ENCODE results near the gene HRH1.

The HRH1 gene

DNA sequence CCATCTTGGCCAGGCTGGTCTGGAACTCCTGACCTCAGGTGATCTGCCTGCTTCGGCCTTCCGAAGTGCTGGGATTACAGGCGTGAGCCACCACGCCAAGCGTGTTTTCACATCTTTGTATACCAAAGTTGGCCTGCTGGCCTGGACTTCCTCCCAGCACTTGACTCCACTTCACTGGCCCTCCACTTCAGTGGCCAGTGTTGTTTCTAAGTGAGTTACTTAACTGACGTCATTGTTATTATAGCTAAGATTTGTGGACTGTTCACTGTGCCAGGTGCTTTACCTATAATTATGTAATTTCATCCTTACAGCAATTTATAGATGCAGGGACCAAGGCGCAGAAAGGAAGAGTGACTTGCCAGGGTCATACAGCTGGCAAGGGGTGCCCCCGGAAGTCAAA, 52.0 kb downstream of the HRH1 start (continued):
- TF ChIP-seq ZNF677 (tag by site-specific recombination; IDR thresholded peaks at IDR 0.05) = no peak
- TF ChIP-seq, protein P1, sequence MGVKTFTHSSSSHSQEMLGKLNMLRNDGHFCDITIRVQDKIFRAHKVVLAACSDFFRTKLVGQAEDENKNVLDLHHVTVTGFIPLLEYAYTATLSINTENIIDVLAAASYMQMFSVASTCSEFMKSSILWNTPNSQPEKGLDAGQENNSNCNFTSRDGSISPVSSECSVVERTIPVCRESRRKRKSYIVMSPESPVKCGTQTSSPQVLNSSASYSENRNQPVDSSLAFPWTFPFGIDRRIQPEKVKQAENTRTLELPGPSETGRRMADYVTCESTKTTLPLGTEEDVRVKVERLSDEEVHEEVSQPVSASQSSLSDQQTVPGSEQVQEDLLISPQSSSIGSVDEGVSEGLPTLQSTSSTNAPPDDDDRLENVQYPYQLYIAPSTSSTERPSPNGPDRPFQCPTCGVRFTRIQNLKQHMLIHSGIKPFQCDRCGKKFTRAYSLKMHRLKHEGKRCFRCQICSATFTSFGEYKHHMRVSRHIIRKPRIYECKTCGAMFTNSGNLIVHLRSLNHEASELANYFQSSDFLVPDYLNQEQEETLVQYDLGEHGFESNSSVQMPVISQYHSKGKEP (tag by site-specific recombination; IDR thresholded peaks at IDR 0.05) = no peak

DNA sequence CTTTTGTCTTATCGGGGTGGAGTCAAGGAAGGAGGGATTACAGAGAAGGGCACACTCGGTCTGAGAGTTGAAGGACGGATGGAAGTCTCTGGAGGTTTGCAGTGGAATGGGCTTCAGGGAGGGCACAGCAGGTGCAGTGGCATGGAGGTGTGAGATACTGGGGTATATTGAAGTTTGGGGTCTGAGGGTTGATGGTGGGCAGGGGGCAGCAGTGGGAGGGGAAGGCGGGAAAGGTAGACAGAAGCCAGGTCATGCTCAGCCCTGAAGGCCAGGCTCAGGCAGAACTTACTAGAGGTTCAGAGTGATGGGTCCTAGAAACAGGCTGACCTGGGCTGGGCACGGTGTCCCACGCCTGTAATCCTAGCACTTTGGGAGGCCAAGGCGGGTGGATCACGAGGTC, 52.7 kb downstream of the HRH1 start:
- ChIA-PET CTCF (interaction anchor here (0.6 to 4.2 kb wide), 6 partner anchors 13 to 147 kb away, joined by 3 to 26 read pairs (median 6); no protein-coding TSS in a partner anchor), POLR2A (no interaction called here)
- H3K9me3 ChIP-seq (ENCODE audit: control insufficient read depth, insufficient read depth, low read depth, low read length) = no peaks in the 10 kb centered on the region
- H3K27ac ChIP-seq (ENCODE audit: extremely low read depth, low read depth, low read length) = no peak overlapping the region
- TF ChIP-seq ZNF585B (tag by site-specific recombination; IDR thresholded peaks at IDR 0.05) = no peak
- TF ChIP-seq, protein P2, sequence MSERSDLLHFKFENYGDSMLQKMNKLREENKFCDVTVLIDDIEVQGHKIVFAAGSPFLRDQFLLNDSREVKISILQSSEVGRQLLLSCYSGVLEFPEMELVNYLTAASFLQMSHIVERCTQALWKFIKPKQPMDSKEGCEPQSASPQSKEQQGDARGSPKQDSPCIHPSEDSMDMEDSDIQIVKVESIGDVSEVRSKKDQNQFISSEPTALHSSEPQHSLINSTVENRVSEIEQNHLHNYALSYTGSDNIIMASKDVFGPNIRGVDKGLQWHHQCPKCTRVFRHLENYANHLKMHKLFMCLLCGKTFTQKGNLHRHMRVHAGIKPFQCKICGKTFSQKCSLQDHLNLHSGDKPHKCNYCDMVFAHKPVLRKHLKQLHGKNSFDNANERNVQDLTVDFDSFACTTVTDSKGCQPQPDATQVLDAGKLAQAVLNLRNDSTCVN (tag by site-specific recombination; optimal IDR thresholded peaks at IDR 0.05) = no peak
- no peak for TF ChIP-seq ZNF830 (tag by site-specific recombination; IDR thresholded peaks at IDR 0.05; ENCODE audit: low read depth)
- TF ChIP-seq ZNF600 (tag by site-specific recombination; IDR thresholded peaks at IDR 0.05) = no peak
- TF ChIP-seq ZNF610 (tag by site-specific recombination; IDR thresholded peaks at IDR 0.05; ENCODE audit: borderline replicate concordance) = no peak
- H3K36me3 ChIP-seq (ENCODE audit: control insufficient read depth in 2 of 2, insufficient read depth in 1 of 2, low read length in 2 of 2) = no peaks in the 10 kb centered on the region
- no peaks in the 10 kb centered on the region for H3K4me1 ChIP-seq (ENCODE audit: control insufficient read depth, insufficient read depth, low read length)
- H3K4me3 ChIP-seq (ENCODE audit: low read depth, low read length) = no peak overlapping the region

DNA sequence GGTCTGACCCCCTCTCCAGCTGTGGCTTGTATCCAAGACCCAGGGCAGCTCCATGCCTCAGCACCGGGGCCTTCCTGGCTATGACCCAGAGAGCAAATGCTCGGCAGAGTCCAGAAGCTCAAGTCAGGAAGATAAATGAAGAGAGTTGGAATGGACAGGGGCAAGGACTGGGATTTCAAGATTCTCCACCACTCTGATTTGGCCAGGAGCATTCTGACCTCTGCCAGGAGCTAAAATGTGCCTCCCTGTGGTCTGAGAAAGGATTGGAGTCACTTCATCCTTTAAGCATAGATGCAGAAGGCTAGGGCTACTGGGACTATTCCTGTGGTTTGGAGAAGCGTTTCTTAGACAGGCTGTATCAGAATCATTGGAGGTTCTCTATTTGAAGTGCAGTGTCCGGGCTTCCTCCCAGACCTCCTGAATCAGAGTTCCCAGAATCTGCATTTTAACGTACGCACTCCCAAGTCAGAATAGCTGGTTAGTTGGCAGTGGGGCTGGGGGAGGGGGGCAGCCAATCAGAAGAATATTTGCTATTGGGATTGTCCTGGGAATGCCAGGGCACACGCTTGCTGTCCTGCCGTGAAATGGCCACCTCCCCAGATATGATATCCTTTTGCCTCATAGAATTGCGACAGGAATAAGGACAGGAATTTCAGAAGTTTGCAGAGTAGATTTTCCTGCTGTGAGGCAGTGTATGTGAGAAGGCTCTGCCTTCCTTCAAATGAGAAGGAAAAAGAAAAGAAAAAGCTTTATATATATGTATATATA, 57.4 kb downstream of the HRH1 start:
- Histone ChIP-seq H3K36me3 (ENCODE audit: control insufficient read depth in 2 of 2, insufficient read depth in 1 of 2, low read length in 2 of 2) (no peaks in the 10 kb centered on the region), H3K9me3 (ENCODE audit: control insufficient read depth, insufficient read depth, low read depth, low read length) (no peaks in the 10 kb centered on the region), H3K27ac (ENCODE audit: extremely low read depth, low read depth, low read length) (no peak overlapping the region), H3K4me3 (ENCODE audit: low read depth, low read length) (no peak overlapping the region), H3K4me1 (ENCODE audit: control insufficient read depth, insufficient read depth, low read length) (no peaks in the 10 kb centered on the region)
- CTCF ChIA-PET = interaction anchor here (1.1 to 2.4 kb wide), 3 partner anchors 25 to 151 kb away, joined by 3 to 10 read pairs (median 5); no protein-coding TSS in a partner anchor
- TF ChIP-seq BCL11B (tag by site-specific recombination; IDR thresholded peaks at IDR 0.05; ENCODE audit: low read depth) (no peak), ZBTB7A (tag by site-specific recombination; IDR thresholded peaks at IDR 0.05; ENCODE audit: low read depth) (no peak), ZNF544 (tag by site-specific recombination; IDR thresholded peaks at IDR 0.05) (no peak), ZNF23 (tag by site-specific recombination; IDR thresholded peaks at IDR 0.05; ENCODE audit: borderline replicate concordance) (no peak), ZNF211 (tag by site-specific recombination; IDR thresholded peaks at IDR 0.05; ENCODE audit: low read depth) (no peak), ZBTB21 (tag by site-specific recombination; IDR thresholded peaks at IDR 0.05) (no peak), ZNF626 (tag by site-specific recombination; IDR thresholded peaks at IDR 0.05) (no peak), ZNF10 (tag by site-specific recombination; IDR thresholded peaks at IDR 0.05) (no peak), ZNF660 (tag by site-specific recombination; IDR thresholded peaks at IDR 0.05) (no peak), PRDM1 (tag by site-specific recombination; IDR thresholded peaks at IDR 0.05) (no peak), ZNF548 (tag by site-specific recombination; IDR thresholded peaks at IDR 0.05) (no peak), ZNF184 (tag by site-specific recombination; IDR thresholded peaks at IDR 0.05) (no peak)
- TF ChIP-seq, protein P3, sequence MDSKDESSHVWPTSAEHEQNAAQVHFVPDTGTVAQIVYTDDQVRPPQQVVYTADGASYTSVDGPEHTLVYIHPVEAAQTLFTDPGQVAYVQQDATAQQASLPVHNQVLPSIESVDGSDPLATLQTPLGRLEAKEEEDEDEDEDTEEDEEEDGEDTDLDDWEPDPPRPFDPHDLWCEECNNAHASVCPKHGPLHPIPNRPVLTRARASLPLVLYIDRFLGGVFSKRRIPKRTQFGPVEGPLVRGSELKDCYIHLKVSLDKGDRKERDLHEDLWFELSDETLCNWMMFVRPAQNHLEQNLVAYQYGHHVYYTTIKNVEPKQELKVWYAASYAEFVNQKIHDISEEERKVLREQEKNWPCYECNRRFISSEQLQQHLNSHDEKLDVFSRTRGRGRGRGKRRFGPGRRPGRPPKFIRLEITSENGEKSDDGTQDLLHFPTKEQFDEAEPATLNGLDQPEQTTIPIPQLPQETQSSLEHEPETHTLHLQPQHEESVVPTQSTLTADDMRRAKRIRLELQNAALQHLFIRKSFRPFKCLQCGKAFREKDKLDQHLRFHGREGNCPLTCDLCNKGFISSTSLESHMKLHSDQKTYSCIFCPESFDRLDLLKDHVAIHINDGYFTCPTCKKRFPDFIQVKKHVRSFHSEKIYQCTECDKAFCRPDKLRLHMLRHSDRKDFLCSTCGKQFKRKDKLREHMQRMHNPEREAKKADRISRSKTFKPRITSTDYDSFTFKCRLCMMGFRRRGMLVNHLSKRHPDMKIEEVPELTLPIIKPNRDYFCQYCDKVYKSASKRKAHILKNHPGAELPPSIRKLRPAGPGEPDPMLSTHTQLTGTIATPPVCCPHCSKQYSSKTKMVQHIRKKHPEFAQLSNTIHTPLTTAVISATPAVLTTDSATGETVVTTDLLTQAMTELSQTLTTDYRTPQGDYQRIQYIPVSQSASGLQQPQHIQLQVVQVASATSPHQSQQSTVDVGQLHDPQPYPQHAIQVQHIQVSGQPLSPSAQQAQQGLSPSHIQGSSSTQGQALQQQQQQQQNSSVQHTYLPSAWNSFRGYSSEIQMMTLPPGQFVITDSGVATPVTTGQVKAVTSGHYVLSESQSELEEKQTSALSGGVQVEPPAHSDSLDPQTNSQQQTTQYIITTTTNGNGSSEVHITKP (tag by site-specific recombination; IDR thresholded peaks at IDR 0.05) = no peak
- TF ChIP-seq, protein P4, sequence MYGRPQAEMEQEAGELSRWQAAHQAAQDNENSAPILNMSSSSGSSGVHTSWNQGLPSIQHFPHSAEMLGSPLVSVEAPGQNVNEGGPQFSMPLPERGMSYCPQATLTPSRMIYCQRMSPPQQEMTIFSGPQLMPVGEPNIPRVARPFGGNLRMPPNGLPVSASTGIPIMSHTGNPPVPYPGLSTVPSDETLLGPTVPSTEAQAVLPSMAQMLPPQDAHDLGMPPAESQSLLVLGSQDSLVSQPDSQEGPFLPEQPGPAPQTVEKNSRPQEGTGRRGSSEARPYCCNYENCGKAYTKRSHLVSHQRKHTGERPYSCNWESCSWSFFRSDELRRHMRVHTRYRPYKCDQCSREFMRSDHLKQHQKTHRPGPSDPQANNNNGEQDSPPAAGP (tag by site-specific recombination; IDR thresholded peaks at IDR 0.05) = no peak
- TF ChIP-seq, protein P5, sequence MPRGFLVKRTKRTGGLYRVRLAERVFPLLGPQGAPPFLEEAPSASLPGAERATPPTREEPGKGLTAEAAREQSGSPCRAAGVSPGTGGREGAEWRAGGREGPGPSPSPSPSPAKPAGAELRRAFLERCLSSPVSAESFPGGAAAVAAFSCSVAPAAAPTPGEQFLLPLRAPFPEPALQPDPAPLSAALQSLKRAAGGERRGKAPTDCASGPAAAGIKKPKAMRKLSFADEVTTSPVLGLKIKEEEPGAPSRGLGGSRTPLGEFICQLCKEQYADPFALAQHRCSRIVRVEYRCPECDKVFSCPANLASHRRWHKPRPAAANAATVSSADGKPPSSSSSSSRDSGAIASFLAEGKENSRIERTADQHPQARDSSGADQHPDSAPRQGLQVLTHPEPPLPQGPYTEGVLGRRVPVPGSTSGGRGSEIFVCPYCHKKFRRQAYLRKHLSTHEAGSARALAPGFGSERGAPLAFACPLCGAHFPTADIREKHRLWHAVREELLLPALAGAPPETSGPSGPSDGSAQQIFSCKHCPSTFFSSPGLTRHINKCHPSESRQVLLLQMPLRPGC (tag by site-specific recombination; IDR thresholded peaks at IDR 0.05) = no peak
- POLR2A ChIA-PET = interaction anchor here (1.3 kb wide), 1 partner anchor 61 kb away, joined by 3 read pairs; the partner anchor contains the start of gene ATG7

Data from HEK293 (cell line).